Measurements from ENCODE around the gene MTTP. TPM values are rescaled to one million over a fixed set of nuclear protein-coding genes. Genes with fewer than 3 reads are reported as not detected.
A peak's percentile ranks its signal among the peaks of the same experiment; 100 is the strongest.

MTTP gene
- total RNA-seq, 1 donor from 2014 or later: 0.20 TPM

- H3K9me3 ChIP-seq: no peaks in the 10 kb centered on the region
- ATAC-seq: peak; percentile 41
- H3K27ac ChIP-seq: no peak overlapping the region
- H3K4me3 ChIP-seq: no peak overlapping the region
- DNase-seq: no peak
- intact Hi-C loops (cut with DNase I): no loop called here
- TF ChIP-seq CTCF (IDR thresholded peaks at IDR 0.05): no peak
- no peaks in the 10 kb centered on the region for H3K36me3 ChIP-seq
- H3K4me1 ChIP-seq: no peaks in the 10 kb centered on the region
- H3K27me3 ChIP-seq: no peaks in the 10 kb centered on the region
Measured at GRCh38 chr4:99624141-99624719, 49.6 kb downstream of the MTTP start.

GRCh38 chr4:99625369-99625768, 50.7 kb downstream of the MTTP start:
- Histone ChIP-seq H3K4me3 (no peak overlapping the region), H3K27ac (no peak overlapping the region)
- intact Hi-C loops (cut with DNase I): no loop called here

GRCh38 chr4:99628040-99628439, 53.4 kb downstream of the MTTP start:
- H3K36me3 ChIP-seq: no peaks in the 10 kb centered on the region
- H3K4me1 ChIP-seq: no peaks in the 10 kb centered on the region
- no peaks in the 10 kb centered on the region for H3K9me3 ChIP-seq
- intact Hi-C loops (cut with DNase I): no loop called here
- H3K4me3 ChIP-seq: no peak overlapping the region
- ATAC-seq (no peak), DNase-seq (no peak)
- no peaks in the 10 kb centered on the region for H3K27me3 ChIP-seq
- TF ChIP-seq CTCF (IDR thresholded peaks at IDR 0.05): no peak
- H3K27ac ChIP-seq: no peak overlapping the region

More at GRCh38 chr4:99625369-99625768, 50.7 kb downstream of the MTTP start:
- H3K36me3 ChIP-seq: no peaks in the 10 kb centered on the region
- no peaks in the 10 kb centered on the region for H3K9me3 ChIP-seq
- H3K4me1 ChIP-seq: no peaks in the 10 kb centered on the region
- H3K27me3 ChIP-seq: no peaks in the 10 kb centered on the region
- ATAC-seq (no peak), DNase-seq (no peak)
- TF ChIP-seq CTCF (IDR thresholded peaks at IDR 0.05): no peak

- no peaks in the 10 kb centered on the region for H3K27me3 ChIP-seq
- DNase-seq: no peak
- TF ChIP-seq CTCF (IDR thresholded peaks at IDR 0.05): no peak
Measured at GRCh38 chr4:99629962-99630554, 55.4 kb downstream of the MTTP start.

GRCh38 chr4:99630857-99631360, 56.3 kb downstream of the MTTP start:
- no peaks in the 10 kb centered on the region for H3K27me3 ChIP-seq
- no peak for TF ChIP-seq CTCF (IDR thresholded peaks at IDR 0.05)
- no peak overlapping the region for H3K27ac ChIP-seq
- ATAC-seq (no peak), DNase-seq (no peak)
- H3K36me3 ChIP-seq: no peaks in the 10 kb centered on the region
- no peaks in the 10 kb centered on the region for H3K4me1 ChIP-seq
- intact Hi-C loops (cut with DNase I): no loop called here
- no peaks in the 10 kb centered on the region for H3K9me3 ChIP-seq
- H3K4me3 ChIP-seq: no peak overlapping the region

More at GRCh38 chr4:99629962-99630554, 55.4 kb downstream of the MTTP start:
- ATAC-seq: no peak
- Histone ChIP-seq H3K27ac (no peak overlapping the region), H3K9me3 (no peaks in the 10 kb centered on the region), H3K36me3 (no peaks in the 10 kb centered on the region), H3K4me3 (no peak overlapping the region), H3K4me1 (no peaks in the 10 kb centered on the region)
- intact Hi-C loops (cut with DNase I): no loop called here
